ENCODE results near the gene FBXO36.
"Not testable (repeated sequence)": the region's sequence is repeated elsewhere in the genome, so short reads cannot be mapped to it uniquely, and the experiment has no call there.

The FBXO36 gene

GRCh38 chr2:229955663-229956062 is 33.4 kb downstream of the FBXO36 start:
- Histone ChIP-seq H3K4me3 (ENCODE audit: low read length) (no peak overlapping the region), H3K36me3 (ENCODE audit: insufficient read depth, low read length) (no peaks in the 10 kb centered on the region), H3K27me3 (ENCODE audit: insufficient read depth, low read length) (no peaks in the 10 kb centered on the region), H2AFZ (ENCODE audit: low read depth, low read length) (no peak overlapping the region), H3K4me1 (ENCODE audit: insufficient read depth, low read length) (no peaks in the 10 kb centered on the region), H3K9me3 (ENCODE audit: low read length) (no peaks in the 10 kb centered on the region)

- Histone ChIP-seq H3K9me3 (ENCODE audit: low read length) (no peaks in the 10 kb centered on the region), H3K27me3 (ENCODE audit: insufficient read depth, low read length) (no peaks in the 10 kb centered on the region), H3K4me3 (ENCODE audit: low read length) (no peak overlapping the region), H2AFZ (ENCODE audit: low read depth, low read length) (no peak overlapping the region), H3K4me1 (ENCODE audit: insufficient read depth, low read length) (no peaks in the 10 kb centered on the region), H3K36me3 (ENCODE audit: insufficient read depth, low read length) (no peaks in the 10 kb centered on the region)
These were observed 34.2 kb downstream of the FBXO36 start for GRCh38 chr2:229956491-229956890.

- H3K27me3 ChIP-seq (ENCODE audit: insufficient read depth, low read length); H3K9me3 ChIP-seq (ENCODE audit: low read length); H3K4me1 ChIP-seq (ENCODE audit: insufficient read depth, low read length); H2AFZ ChIP-seq (ENCODE audit: low read depth, low read length); H3K36me3 ChIP-seq (ENCODE audit: insufficient read depth, low read length); H3K4me3 ChIP-seq (ENCODE audit: low read length): not testable (repeated sequence)
These were observed 41.3 kb downstream of the FBXO36 start for GRCh38 chr2:229963596-229963995.

GRCh38 chr2:229969921-229970320 is 47.6 kb downstream of the FBXO36 start:
- H3K36me3 ChIP-seq (ENCODE audit: insufficient read depth, low read length): no peaks in the 10 kb centered on the region
- H3K9me3 ChIP-seq (ENCODE audit: low read length): no peaks in the 10 kb centered on the region
- no peak overlapping the region for H2AFZ ChIP-seq (ENCODE audit: low read depth, low read length)
- no peak overlapping the region for H3K4me3 ChIP-seq (ENCODE audit: low read length)
- no peaks in the 10 kb centered on the region for H3K27me3 ChIP-seq (ENCODE audit: insufficient read depth, low read length)
- H3K4me1 ChIP-seq (ENCODE audit: insufficient read depth, low read length): no peaks in the 10 kb centered on the region

- no peaks in the 10 kb centered on the region for H3K36me3 ChIP-seq (ENCODE audit: insufficient read depth, low read length)
- H2AFZ ChIP-seq (ENCODE audit: low read depth, low read length): no peak overlapping the region
- H3K4me1 ChIP-seq (ENCODE audit: insufficient read depth, low read length): no peaks in the 10 kb centered on the region
- H3K9me3 ChIP-seq (ENCODE audit: low read length): no peaks in the 10 kb centered on the region
- no peaks in the 10 kb centered on the region for H3K27me3 ChIP-seq (ENCODE audit: insufficient read depth, low read length)
- H3K4me3 ChIP-seq (ENCODE audit: low read length): no peak overlapping the region
These were observed 48.1 kb downstream of the FBXO36 start for GRCh38 chr2:229970406-229970805.

- H3K4me1 ChIP-seq (ENCODE audit: insufficient read depth, low read length): no peaks in the 10 kb centered on the region
- no peaks in the 10 kb centered on the region for H3K27me3 ChIP-seq (ENCODE audit: insufficient read depth, low read length)
- H3K9me3 ChIP-seq (ENCODE audit: low read length): no peaks in the 10 kb centered on the region
- no peaks in the 10 kb centered on the region for H3K36me3 ChIP-seq (ENCODE audit: insufficient read depth, low read length)
- no peak overlapping the region for H3K4me3 ChIP-seq (ENCODE audit: low read length)
- no peak overlapping the region for H2AFZ ChIP-seq (ENCODE audit: low read depth, low read length)
These were observed 49.0 kb downstream of the FBXO36 start for GRCh38 chr2:229971298-229971790.

- H3K4me3 ChIP-seq (ENCODE audit: low read length): no peak overlapping the region
- no peaks in the 10 kb centered on the region for H3K4me1 ChIP-seq (ENCODE audit: insufficient read depth, low read length)
- no peaks in the 10 kb centered on the region for H3K27me3 ChIP-seq (ENCODE audit: insufficient read depth, low read length)
- H3K9me3 ChIP-seq (ENCODE audit: low read length): no peaks in the 10 kb centered on the region
- H3K36me3 ChIP-seq (ENCODE audit: insufficient read depth, low read length): no peaks in the 10 kb centered on the region
- no peak overlapping the region for H2AFZ ChIP-seq (ENCODE audit: low read depth, low read length)
These were observed 52.0 kb downstream of the FBXO36 start for GRCh38 chr2:229974266-229974665.

- Histone ChIP-seq H3K36me3 (ENCODE audit: insufficient read depth, low read length) (no peaks in the 10 kb centered on the region), H3K9me3 (ENCODE audit: low read length) (no peaks in the 10 kb centered on the region), H2AFZ (ENCODE audit: low read depth, low read length) (no peak overlapping the region), H3K27me3 (ENCODE audit: insufficient read depth, low read length) (no peaks in the 10 kb centered on the region), H3K4me3 (ENCODE audit: low read length) (no peak overlapping the region), H3K4me1 (ENCODE audit: insufficient read depth, low read length) (no peaks in the 10 kb centered on the region)
These were observed 58.3 kb downstream of the FBXO36 start for GRCh38 chr2:229980431-229981184.

- Histone ChIP-seq H3K9me3 (ENCODE audit: low read length) (peaks cover 2% of the 10 kb centered on the region), H3K27me3 (ENCODE audit: insufficient read depth, low read length) (no peaks in the 10 kb centered on the region), H3K4me3 (ENCODE audit: low read length) (no peak overlapping the region), H3K36me3 (ENCODE audit: insufficient read depth, low read length) (no peaks in the 10 kb centered on the region), H3K4me1 (ENCODE audit: insufficient read depth, low read length) (peaks cover 4% of the 10 kb centered on the region), H2AFZ (ENCODE audit: low read depth, low read length) (no peak overlapping the region)
These were observed 70.9 kb downstream of the FBXO36 start for GRCh38 chr2:229993236-229993635.

- peaks cover 4% of the 10 kb centered on the region for H3K4me1 ChIP-seq (ENCODE audit: insufficient read depth, low read length)
- H3K4me3 ChIP-seq (ENCODE audit: low read length): no peak overlapping the region
- H2AFZ ChIP-seq (ENCODE audit: low read depth, low read length): no peak overlapping the region
- no peaks in the 10 kb centered on the region for H3K36me3 ChIP-seq (ENCODE audit: insufficient read depth, low read length)
- peaks cover 1% of the 10 kb centered on the region for H3K9me3 ChIP-seq (ENCODE audit: low read length)
- H3K27me3 ChIP-seq (ENCODE audit: insufficient read depth, low read length): no peaks in the 10 kb centered on the region
These were observed 74.0 kb downstream of the FBXO36 start for GRCh38 chr2:229996320-229996719.

- Histone ChIP-seq H2AFZ (ENCODE audit: low read depth, low read length) (no peak overlapping the region), H3K4me3 (ENCODE audit: low read length) (no peak overlapping the region), H3K36me3 (ENCODE audit: insufficient read depth, low read length) (no peaks in the 10 kb centered on the region), H3K4me1 (ENCODE audit: insufficient read depth, low read length) (peaks cover 4% of the 10 kb centered on the region), H3K27me3 (ENCODE audit: insufficient read depth, low read length) (no peaks in the 10 kb centered on the region), H3K9me3 (ENCODE audit: low read length) (no peaks in the 10 kb centered on the region)
These were observed 75.3 kb downstream of the FBXO36 start for GRCh38 chr2:229997565-229997964.

- Histone ChIP-seq H3K4me1 (ENCODE audit: insufficient read depth, low read length) (no peaks in the 10 kb centered on the region), H3K27me3 (ENCODE audit: insufficient read depth, low read length) (no peaks in the 10 kb centered on the region), H3K4me3 (ENCODE audit: low read length) (no peak overlapping the region), H2AFZ (ENCODE audit: low read depth, low read length) (no peak overlapping the region), H3K9me3 (ENCODE audit: low read length) (no peaks in the 10 kb centered on the region), H3K36me3 (ENCODE audit: insufficient read depth, low read length) (no peaks in the 10 kb centered on the region)
These were observed 78.0 kb downstream of the FBXO36 start for GRCh38 chr2:230000118-230000841.

- no peaks in the 10 kb centered on the region for H3K36me3 ChIP-seq (ENCODE audit: insufficient read depth, low read length)
- no peak overlapping the region for H2AFZ ChIP-seq (ENCODE audit: low read depth, low read length)
- no peaks in the 10 kb centered on the region for H3K4me1 ChIP-seq (ENCODE audit: insufficient read depth, low read length)
- H3K9me3 ChIP-seq (ENCODE audit: low read length): no peaks in the 10 kb centered on the region
- H3K4me3 ChIP-seq (ENCODE audit: low read length): no peak overlapping the region
- no peaks in the 10 kb centered on the region for H3K27me3 ChIP-seq (ENCODE audit: insufficient read depth, low read length)
These were observed 85.8 kb downstream of the FBXO36 start for GRCh38 chr2:230007931-230008707.
